ENCODE data around the gene SUMO3.

Gene SUMO3

GRCh38 chr21:44801468-44802395, 16.1 kb downstream of the SUMO3 start, which contains the start of gene UBE2G2:
UBE2G2 (minus strand) TSS chr21:44801820; CDS start chr21:44801748, 72 bp downstream.
- peak; percentile 93 for DNase-seq

GRCh38 chr21:44800971-44801467, 16.8 kb downstream of the SUMO3 start:
- DNase-seq: peak; percentile 77

- peak; percentile 71 for DNase-seq
These were observed 17.8 kb downstream of the SUMO3 start for GRCh38 chr21:44800103-44800502.

- DNase-seq: no peak
These were observed 18.2 kb downstream of the SUMO3 start for GRCh38 chr21:44799646-44800045.

- no peak for DNase-seq
These were observed 20.1 kb downstream of the SUMO3 start for GRCh38 chr21:44797775-44798174.

GRCh38 chr21:44795342-44795741, 22.5 kb downstream of the SUMO3 start:
- no peak for DNase-seq

GRCh38 chr21:44793592-44794374, 24.1 kb downstream of the SUMO3 start:
- DNase-seq: no peak

GRCh38 chr21:44792702-44793591, 24.9 kb downstream of the SUMO3 start:
- DNase-seq: peak; percentile 87

- DNase-seq: no peak
These were observed 25.9 kb downstream of the SUMO3 start for GRCh38 chr21:44791993-44792392.

GRCh38 chr21:44791246-44791645, 26.6 kb downstream of the SUMO3 start:
- no peak for DNase-seq

- DNase-seq: no peak
These were observed 27.5 kb downstream of the SUMO3 start for GRCh38 chr21:44790368-44790767.

- DNase-seq: no peak
These were observed 28.0 kb downstream of the SUMO3 start for GRCh38 chr21:44789880-44790279.

GRCh38 chr21:44785620-44786335, 32.1 kb downstream of the SUMO3 start:
- no peak for DNase-seq

GRCh38 chr21:44784810-44785209, 33.1 kb downstream of the SUMO3 start:
- DNase-seq: no peak

- DNase-seq: no peak
These were observed 34.7 kb downstream of the SUMO3 start for GRCh38 chr21:44783020-44783696.

- DNase-seq: no peak
These were observed 36.9 kb downstream of the SUMO3 start for GRCh38 chr21:44780767-44781459.

GRCh38 chr21:44780137-44780502, 37.7 kb downstream of the SUMO3 start:
- DNase-seq: no peak

GRCh38 chr21:44779417-44780136, 38.3 kb downstream of the SUMO3 start:
- no peak for DNase-seq

GRCh38 chr21:44778983-44779382, 38.9 kb downstream of the SUMO3 start:
- DNase-seq: no peak

- DNase-seq: no peak
These were observed 39.4 kb downstream of the SUMO3 start for GRCh38 chr21:44778499-44778911.

Data from hematopoietic multipotent progenitor cell treated with erythropoietin and hydrocortisone succinate and interleukin-3 and kit ligand, for 4 days (in vitro differentiated cells).